Germinal center (tissue), 1 donor: Measurements from ENCODE around the gene CDKN2B.
"Not testable (repeated sequence)": the region's sequence is repeated elsewhere in the genome, so short reads cannot be mapped to it uniquely, and the experiment has no call there.

ENCODE experiments used
- DNase-seq: peaks from one replicate; pipeline ENCODE4 v3.0.0; 2012; ENCODE audit warnings: mixed read lengths, low spot score

CDKN2B gene, protein sequence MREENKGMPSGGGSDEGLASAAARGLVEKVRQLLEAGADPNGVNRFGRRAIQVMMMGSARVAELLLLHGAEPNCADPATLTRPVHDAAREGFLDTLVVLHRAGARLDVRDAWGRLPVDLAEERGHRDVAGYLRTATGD

DNA sequence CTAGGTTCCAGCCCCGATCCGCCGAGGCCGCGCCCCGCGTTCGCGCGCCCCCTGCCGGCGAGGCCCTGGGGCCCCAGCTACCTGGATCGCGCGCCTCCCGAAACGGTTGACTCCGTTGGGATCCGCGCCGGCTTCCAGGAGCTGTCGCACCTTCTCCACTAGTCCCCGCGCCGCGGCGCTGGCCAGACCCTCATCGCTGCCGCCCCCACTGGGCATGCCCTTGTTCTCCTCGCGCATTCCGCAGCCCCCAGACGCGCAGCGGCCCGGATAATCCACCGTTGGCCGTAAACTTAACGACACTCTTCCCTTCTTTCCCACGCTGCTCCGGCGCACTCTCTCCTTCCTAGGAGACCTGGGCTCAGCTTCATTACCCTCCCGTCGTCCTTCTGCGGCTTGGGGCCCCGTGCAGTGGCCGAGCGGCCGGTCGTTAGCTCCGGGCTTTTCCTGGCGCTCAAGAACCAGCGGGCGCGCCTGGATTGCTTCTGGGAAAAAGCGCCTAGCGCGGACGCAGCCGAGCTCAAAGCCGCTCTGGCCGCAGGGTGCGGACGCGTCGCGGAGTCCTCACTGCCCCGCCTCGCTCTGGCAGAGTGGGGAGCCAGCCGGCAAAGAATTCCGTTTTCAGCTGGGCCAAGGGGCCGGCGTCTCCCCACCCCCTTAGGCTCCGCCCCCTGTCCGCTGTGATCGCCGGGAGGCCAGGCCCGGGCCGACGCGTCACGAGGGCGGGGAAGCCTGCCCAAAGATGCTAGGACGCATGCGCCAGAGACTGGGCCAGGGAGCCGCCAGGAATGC lies at the start of gene CDKN2B:
CDKN2B (minus strand) TSS at position 589 of the 789 bp plus-strand sequence; CDS start at position 237, 352 bp downstream.
- peak; percentile 94 for DNase-seq

DNA sequence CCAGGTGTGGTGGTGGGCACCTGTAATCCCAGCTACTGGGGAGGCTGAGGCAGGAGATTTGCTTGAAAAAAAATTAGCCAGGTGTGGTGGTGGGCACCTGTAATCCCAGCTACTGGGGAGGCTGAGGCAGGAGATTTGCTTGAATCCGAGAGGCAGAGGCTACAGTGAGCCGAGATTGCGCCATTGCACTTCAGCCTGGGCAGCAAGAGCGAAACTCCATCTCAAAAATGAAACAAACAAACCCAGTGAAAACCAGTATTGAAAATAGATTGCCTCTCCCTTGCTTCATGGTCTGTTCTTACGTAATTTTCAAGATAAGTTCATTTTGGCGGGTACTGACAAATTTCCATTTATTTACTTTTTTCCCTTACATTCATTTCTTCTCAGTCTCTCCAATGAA lies 48.9 kb upstream of the CDKN2B start:
- not testable (repeated sequence) for DNase-seq

DNA sequence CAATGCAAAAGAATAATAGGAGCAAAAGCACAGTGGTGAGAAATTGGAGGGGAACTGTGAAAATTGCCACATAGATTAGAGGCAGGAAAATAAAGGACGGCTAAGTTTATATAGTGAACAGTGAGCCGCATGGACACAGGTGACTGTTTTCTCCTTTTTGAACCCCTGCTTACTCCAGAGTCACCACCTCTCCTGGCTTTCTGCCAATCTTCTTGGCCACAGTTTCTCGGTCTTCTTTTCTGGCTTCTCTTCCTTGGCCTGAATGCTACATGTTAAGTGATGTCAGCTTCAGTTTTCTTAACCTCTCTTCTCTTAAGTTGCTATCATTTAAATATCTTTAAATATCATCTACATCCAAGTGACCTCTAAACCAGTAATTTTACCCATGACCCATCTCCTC lies 47.3 kb upstream of the CDKN2B start:
- no peak for DNase-seq

DNA sequence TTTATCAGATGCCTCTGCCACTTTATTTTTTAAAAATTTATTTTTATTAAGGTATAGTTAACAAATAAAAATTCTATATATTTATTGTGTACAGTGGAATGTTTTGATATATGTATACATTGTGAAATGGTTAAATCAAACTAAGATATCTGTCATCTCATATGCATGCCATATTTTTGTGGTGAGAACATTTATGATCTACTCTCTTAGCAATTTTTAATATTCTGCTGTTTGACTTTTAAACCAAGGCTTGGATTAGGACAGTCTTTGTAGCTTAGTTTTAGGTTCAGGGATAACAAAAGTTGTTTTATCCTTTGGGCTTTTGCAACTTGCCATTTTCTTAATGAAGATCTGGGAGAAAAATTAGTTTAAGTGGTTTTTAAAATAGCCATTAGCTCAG lies 46.0 kb upstream of the CDKN2B start:
- DNase-seq = no peak

DNA sequence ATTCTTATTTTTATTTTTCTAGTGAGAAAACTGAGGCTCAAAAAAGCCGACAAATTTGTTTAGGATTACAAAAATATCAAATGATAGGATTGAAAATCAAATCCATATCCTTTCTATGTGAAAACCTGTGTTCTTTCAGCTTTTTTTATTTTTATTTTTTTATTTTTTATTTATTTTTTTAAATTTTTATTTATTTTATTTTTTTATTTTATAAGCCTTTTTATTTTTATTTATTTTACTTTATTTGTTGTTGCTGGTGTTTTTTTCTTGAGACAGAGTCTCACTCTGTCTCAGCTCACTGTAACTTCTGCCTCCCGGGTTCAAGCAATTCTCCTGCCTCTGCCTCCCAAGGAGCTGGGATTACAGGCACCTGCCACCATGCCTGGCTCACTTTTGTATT lies 45.4 kb upstream of the CDKN2B start:
- no peak for DNase-seq

DNA sequence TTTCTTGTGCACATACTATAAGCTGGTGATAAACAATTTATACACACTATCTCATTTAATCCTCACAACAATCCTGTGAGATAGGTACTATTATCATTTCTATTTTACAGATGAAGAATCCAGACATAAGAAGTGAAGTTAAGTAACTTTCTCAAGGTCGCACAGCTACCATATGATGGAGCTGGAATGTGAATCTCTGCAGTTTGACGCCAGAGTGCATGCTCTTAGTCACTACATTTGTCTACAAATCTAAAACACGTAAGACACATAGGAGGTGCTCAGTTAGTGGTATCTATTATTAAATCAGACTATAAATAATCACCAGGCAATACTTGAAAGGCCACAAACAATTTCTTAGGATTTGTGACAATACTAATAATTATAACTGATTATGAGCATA lies 45.0 kb upstream of the CDKN2B start:
- no peak for DNase-seq

DNA sequence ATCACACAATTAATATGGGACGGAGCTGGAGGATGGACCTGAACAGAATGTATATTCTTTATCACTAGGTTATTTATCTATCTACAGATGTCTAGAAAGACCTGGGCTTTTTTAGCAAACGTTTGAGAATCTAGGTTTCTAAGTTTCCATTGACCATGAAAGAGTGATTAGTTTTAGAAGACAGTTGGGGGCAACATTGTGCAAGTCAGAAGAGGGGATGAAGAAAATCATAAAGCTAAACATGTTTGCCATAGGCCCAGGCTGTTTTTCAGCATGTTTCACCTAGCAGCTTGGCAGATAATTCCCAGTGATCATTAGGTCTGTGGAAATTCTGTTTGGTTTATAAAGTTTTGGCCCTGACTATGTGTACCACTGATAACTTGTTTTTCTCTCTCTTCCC lies 44.1 kb upstream of the CDKN2B start:
- no peak for DNase-seq

DNA sequence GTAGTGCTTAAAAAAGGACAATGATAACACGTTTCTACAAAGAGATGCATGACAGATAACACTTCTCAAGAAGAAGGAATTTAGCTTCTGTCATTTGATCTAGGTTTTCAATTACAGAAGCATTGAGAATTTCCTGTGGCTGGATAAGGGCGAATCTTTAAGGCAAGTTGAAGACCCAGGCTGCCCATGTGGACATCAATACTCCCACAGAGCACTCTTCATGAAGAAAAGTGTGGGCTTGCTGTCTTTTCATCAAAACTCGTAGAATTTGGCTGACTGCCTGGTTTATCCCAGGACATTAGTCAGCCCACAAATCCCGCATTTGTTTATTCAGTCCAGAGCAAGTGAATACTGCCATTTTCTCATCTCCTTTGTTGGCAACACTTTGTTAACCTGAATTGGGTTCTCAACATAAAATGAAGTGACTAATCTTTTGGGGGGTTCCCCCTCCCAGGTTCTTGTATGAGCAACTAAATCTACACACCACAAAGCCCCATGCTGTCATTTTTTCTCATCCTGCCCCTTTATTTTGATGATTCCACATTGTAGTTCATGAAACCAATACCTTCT lies 43.4 kb upstream of the CDKN2B start:
- no peak for DNase-seq

DNA sequence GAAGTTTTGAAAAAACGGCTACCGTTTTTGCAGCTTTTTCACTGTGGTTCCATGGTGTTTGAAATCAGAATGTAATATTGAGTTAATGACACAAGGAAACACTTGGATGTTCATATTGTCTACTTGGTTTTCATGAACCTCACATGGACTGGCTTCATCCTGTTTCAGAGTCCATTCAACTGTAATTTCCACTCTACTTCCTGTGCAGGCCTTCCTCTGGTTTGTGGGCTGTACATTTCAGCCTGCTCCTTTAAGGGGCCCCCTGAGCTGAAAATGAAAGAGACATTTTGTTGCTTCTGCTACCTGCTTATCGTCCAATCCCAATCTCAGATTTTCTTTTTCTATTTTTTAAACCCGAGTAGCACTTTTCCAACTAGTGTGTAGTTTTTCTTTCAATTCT lies 41.8 kb upstream of the CDKN2B start:
- peak; percentile 16 for DNase-seq

DNA sequence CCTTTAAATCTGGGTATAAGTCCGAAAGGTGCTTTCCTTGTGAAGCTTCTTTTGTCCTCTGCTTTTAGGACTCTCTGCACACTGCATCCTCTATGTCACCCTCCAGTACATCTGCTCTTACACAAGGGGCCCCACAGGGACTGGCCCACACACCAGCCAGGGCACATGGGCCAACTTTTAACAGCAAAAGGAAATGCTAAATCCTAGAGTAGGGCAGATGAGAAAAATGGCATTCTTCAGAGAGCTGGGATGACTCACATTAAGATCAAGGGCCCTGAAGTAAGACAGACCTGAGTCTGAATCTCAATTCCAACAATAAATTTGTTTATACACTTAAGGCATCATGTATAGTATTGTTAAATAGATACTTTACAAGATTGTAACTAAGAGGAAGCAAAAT lies 40.3 kb upstream of the CDKN2B start:
- DNase-seq = no peak

DNA sequence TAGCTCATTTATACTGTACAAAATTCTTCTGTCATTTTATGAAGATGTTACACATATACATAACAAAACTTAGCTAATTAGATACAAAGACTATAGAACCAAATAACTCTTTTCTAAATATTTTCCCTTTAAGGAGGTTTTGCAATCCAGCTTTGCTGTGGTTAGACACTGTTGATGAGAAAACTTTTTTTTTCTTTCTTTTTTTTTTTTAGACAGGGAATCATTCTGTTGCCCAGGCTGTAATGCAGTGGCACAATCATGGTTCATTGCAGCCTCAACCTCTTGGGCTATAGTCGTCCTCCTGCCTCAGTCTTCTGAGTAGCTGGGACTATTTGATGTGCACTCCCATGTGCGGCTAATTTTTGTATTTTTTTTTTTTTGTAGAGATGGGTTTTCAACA lies 38.5 kb upstream of the CDKN2B start:
- DNase-seq = no peak

DNA sequence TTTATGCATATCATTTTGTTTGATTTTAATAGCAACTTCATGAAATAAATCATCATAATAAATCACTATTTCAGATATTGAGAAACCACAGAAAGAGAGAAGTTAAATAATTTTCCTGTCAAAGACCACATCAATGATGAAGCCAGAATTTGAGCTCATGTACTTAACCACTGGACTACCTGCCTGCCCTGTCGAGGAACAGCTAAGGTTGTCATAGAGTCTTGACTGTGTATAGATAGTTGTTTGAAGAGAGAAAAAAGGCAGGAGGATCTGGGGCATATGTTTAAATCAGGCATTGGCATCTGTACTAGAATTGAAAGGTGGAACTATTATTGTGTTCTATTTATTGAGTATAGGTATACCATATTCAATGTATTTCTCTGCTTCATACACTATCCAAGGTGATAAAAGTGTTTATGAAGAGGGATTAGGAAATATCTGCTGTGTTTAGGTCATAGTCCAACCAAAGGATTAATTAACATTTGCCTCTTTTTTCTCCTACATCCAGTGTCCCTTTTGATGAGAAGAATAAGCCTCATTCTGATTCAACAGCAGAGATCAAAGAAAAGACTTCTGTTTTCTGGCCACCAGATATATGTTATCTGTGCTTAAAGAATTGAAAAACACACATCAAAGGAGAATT lies 37.3 kb upstream of the CDKN2B start:
- DNase-seq = no peak

DNA sequence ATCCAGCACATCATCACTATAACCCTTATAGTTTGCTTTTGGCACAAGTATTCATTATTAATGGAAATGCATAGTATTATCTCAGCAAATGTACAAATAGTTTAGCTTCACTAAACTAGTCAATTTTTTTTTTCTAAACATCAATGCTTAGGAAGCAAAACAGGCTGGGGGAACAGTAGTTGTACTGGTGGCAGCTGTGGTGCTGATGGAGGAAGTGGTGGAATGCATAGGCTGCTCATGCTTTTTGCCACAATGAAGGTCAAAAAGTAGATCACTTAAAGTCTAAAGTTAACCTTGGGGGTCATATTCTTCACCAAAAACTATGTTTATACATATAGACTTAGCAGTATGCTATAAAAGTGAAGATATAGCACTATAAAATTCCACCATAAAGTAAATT lies 36.3 kb upstream of the CDKN2B start:
- DNase-seq = no peak

DNA sequence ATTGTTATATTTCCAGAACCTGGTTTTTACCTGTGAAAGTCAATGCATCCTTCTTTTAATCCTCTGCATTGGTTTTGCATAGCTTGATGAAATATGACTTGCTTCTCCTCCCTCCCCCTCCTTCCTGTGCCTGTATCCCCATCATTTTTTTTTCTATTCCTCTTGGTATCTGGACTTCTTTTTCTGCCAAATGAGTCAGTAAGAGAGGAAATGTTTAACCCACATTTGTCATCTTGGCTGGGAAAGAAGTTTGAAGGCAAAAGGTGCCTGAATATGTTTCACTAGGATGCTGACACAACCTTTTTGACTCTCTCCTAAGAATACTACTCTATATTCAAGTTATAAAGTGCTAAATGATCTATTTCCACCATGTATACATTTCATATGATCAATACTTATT lies 35.5 kb upstream of the CDKN2B start:
- DNase-seq = no peak

DNA sequence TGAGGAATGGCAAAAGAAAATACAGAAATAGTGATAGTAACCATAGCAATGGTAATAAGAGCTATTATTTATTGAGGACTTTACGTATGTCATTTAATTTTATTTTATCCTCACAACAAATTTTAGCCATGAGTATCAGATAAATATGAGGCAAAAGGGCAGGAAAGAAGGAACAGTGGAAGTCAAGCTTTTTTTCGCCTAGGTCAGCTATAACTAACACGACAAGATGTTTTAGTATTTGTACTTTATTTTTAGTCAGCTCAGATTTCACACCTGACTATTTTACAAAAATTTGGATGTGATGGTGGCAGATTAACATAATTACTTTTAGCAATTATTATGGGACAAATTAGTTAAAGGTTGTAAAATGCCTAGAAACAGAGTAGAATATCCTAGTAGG lies 34.8 kb upstream of the CDKN2B start:
- no peak for DNase-seq

DNA sequence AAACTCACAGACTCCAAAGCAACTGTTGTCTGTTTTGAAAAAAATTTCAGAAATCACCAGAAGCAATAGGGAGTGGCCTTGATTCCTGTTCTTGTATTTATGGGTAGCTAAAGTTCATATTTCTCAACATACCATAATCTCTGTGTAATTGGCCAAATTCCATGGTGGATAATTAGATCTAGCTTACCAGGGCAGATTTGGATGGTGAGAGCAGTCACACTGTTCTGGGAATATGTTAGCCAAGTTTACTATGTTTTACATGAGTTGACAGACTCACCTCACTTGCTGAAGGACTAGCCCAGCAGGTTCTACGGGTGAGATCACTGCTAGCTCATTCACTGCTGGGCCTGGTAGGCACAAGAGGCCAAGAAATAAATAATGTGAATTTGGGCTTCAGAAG lies 32.7 kb upstream of the CDKN2B start:
- DNase-seq = no peak

DNA sequence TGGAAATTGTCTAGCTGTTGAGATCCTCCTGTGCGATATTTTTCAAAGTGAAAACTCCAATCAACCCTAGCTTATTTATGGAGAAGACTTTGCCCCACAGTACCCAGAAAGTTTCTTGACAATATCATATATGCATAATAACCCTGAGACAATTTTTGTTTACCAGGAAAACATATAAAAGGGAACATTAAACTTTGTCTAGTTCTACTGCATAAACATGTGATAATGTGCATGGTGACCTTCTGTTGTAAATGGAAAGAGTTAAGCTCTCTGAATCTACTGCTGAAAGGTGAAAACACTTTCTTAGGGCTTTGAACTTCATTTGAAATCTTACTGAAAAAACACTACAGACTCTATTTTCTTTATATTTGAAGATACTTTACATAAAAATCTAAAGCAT lies 32.2 kb upstream of the CDKN2B start:
- DNase-seq = no peak

DNA sequence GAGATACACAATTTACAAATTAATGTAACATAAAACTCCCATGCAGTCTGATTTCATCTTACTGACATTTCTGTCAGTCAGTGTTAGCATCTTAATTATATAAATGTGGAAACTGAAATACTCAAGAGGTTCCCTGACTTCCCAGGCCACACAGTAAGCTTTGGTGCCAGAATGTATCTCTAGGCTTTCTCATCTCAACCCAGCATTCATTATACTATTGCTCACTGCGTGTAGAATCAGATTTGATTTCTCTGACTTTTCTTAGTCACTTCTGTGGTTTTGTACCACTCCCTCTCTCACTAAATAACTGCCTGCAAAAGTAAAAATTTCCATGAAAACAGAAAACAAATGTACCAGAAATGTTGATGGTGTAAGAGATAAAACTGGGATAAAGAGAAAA lies 31.7 kb upstream of the CDKN2B start:
- DNase-seq = no peak

DNA sequence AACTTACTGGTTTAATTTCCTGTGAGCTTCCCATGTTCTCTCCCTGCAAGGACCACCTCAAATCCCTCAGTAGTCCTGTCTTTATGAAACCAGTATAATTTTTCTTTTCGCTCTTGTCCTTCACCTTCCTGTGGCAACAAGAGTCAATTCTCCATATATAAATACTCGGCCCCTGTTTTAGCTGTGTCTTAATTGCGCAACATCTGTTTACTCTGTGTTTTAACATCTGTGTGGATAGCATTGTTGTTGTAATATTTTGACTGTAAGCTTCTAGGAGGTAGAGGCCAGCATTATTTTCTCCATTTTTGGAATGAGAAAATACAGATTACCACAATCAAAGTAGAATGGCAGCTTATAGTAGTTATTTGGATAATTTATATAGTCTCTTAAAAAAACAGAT lies 30.2 kb upstream of the CDKN2B start:
- no peak for DNase-seq

DNA sequence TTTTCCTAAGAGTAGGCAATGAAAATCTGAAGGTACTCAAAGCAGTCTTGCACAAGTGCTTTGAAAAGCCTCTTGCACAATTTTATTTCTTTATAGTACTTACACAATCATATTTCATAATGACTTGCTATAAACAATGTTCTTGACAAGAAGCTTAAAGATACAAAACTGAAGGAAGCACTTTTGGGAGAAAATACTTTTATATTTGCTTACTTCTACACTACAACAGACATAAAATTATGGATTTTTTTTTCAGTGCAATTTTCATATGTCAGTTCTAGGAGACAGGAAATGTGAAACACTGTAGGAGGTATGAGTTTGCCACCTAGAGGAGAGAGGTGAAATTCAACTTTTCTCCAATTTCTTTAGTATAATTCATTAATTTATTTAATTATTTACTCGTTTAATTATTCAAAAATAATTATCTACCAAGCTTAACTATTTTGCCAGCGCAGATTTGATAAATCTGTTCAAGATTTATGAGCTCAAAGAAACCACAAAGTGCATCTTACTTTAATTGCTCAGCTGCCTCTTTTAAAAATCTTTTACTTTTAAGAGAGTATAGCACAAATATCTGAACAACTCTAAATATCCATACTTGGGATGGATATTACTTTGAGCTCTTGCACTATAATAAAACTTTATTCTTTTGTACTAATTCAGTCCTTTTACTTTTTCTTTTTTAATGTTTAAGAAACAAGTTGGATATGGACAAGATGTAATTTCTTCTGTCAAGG lies 29.0 kb upstream of the CDKN2B start:
- peak; percentile 23 for DNase-seq

DNA sequence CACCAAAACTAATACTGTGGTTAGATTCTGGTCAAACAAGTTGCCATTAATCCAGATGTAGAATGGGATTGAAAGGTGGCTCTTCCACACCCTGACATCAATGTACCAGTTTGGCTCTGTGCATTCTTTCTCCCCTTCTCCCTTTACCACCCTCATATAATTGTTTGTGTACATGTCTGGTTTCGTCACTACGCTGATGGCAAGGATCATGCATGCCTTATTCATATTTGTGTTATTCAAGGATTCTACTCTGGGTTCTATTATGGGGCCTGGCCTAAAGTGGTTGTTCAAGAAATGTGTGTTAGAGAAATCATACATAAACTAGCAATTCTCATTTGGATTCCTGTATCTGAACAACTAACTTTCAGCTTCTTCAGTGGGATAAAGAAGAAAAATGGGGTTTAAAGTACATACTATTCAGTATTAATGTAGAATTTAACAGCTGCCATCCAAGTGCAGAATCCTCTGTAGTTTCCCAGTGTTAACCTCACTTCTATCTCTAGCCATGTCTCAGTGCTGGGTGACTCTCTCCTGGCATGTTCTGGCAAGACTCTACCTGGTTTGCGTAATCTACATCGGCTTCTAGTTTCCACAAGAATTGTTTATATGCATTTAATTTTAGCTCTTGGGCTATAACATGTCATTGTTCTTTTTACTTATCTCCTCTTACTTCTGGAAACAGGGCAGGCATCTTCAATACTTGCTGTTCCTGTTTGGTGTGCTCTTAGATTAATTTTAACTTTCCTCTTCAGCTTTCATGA lies 27.9 kb upstream of the CDKN2B start:
- DNase-seq = no peak

DNA sequence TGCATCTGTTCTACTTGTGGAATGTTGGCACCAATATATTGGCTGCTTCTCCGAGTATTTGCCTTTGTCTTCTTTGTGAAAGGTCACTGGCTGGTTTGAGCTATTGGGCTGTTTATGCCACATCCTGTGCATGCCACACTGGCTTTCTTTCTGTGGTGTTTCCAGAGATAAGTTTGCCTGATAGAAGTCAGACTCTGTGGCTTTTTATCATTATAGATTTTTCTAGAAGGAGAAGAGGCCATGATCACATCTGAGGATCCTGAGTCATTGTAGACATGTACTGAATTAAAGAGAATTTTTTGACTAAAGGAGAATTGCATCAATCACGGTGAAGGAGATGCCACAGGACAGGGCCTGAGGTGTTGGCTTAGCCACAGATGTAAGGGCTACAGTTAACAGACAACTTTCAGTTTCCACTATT lies 26.5 kb upstream of the CDKN2B start:
- DNase-seq = no peak
